Lower leg skin (tissue), 4 donors: Measurements from ENCODE around the gene UBE2E2. TPM values are rescaled to one million over a fixed set of nuclear protein-coding genes. Genes with fewer than 3 reads are reported as not detected.

Experiments used
- DNase-seq, 2 donors: peaks; one replicate each; pipeline ENCODE4 v3.0.0-alpha.2; 2019; ENCODE audit warnings: low spot score in 2 of 2
- H3K4me3 ChIP-seq: fragments of 200-600 bp; sonication (generic); 2 replicates; pipeline ENCODE4 v1.5.1; 2017; ENCODE audit warnings: mild to moderate bottlenecking, low read depth; ENCODE audit not compliant: poor library complexity, severe bottlenecking
- POLR2A ChIP-seq, 2 donors: fragments of 450-650 bp; IDR thresholded peaks; one replicate each; pipeline ENCODE4 v1.6.1; 2016 to 2017; ENCODE audit warnings: antibody characterized with exemption in 2 of 2, mild to moderate bottlenecking in 1 of 2, moderate library complexity in 1 of 2
- WGBS, 2 donors: methylation state at CpG; one replicate each; pipeline ENCODE4 v1.1.5; 2018; 5-methylcytosine and 5-hydroxymethylcytosine counted together
- intact Hi-C: fragments of 100-400 bp; cut with DNase I; formaldehyde crosslinking; loops from one replicate; pipeline ENCODE4 v1.15.0; 2023; ENCODE audit warnings: low total_unique reads
- total RNA-seq, 4 donors: library from RNA; depleted of rRNA; stranded (reverse); fragments of >200 nt; gene quantifications; one replicate each; pipeline ENCODE4 v1.1.0, GENCODE V29; 2016
- TF ChIP-seq, protein P1 (sequence below), 3 donors: fragments of 450-650 bp; IDR thresholded peaks; one replicate each; pipeline ENCODE4 v1.5.1; 2016; ENCODE audit warnings: antibody characterized with exemption in 3 of 3, mild to moderate bottlenecking in 3 of 3, moderate library complexity in 2 of 3

Gene UBE2E2
- total RNA-seq, 4 donors from 2014 or later = 20.0 to 54.7 (median 33.3) TPM

DNA sequence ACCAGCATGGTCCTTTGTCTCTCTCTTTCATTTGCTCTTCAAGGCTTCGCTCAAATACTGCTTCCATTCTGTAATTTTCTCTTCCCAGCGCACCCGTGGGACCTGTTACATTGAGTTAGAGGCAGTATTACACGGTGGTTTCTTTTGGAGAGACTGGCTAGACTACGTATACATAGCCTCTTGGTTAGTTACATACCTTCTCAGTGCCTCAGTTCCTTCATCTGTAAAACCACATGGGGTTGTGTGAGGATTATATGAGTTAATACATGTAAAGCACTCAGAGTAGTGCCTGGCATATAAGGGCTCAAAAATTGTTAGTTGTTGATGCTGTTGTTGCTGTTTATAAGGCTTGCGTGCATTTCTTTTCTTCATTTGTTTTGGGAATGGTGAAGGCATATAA lies 33.8 kb downstream of the UBE2E2 start:
- intact Hi-C loops = no loop called here
- no peak for TF ChIP-seq POLR2A (IDR thresholded peaks at IDR 0.05)
- TF ChIP-seq, protein P1, sequence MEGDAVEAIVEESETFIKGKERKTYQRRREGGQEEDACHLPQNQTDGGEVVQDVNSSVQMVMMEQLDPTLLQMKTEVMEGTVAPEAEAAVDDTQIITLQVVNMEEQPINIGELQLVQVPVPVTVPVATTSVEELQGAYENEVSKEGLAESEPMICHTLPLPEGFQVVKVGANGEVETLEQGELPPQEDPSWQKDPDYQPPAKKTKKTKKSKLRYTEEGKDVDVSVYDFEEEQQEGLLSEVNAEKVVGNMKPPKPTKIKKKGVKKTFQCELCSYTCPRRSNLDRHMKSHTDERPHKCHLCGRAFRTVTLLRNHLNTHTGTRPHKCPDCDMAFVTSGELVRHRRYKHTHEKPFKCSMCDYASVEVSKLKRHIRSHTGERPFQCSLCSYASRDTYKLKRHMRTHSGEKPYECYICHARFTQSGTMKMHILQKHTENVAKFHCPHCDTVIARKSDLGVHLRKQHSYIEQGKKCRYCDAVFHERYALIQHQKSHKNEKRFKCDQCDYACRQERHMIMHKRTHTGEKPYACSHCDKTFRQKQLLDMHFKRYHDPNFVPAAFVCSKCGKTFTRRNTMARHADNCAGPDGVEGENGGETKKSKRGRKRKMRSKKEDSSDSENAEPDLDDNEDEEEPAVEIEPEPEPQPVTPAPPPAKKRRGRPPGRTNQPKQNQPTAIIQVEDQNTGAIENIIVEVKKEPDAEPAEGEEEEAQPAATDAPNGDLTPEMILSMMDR (IDR thresholded peaks at IDR 0.05) = no peak
- no peak for DNase-seq
- WGBS, 2 donors = 94% methylated on average over 6 of the region's 6 CpGs
- no peak overlapping the region for H3K4me3 ChIP-seq

DNA sequence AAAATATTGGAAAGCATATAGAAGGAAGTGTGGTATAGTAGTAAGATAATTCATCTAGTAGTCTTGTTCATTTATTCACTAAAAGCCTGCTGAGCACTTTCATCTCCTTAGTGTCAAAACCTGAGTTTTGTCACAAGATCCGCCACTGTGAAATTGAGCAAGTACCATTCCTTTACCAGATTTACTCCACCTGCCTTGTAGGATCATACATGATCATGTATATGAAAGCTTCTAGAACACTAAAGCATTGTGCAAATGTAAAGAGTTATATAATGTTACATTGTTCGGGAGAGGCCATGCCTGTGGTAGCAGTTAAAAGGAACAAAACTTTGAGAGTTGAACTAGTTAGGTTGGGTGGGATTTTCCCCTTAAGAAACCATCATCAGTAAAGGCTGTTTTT lies 35.0 kb downstream of the UBE2E2 start:
- no peak overlapping the region for H3K4me3 ChIP-seq
- TF ChIP-seq POLR2A (IDR thresholded peaks at IDR 0.05) = no peak
- TF ChIP-seq, protein P1 (IDR thresholded peaks at IDR 0.05) = no peak
- intact Hi-C loops = no loop called here
- 88 to 97% methylated on average over 2 of the region's 2 CpGs for WGBS, 2 donors
- no peak for DNase-seq

DNA sequence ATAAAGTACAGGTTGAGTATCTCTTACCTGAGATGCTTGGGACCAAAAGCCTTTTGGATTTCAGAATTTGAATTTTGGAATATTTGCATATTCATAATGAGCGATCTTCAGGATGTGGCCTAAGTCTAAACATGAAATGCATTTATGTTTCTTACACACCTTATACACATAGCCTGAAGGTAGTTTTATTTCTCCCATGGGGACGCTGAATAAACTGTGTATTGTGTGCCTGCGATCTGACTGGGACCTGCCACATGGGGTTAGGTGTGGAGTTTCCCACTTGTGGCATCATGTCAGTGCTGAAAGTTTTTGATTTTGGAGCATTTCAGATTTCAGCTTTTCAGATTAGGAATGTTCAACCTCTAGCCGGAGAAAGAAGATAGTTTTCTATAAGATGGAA lies 35.5 kb downstream of the UBE2E2 start:
- WGBS, 2 donors = 87 to 88% methylated on average over 4 of the region's 4 CpGs
- DNase-seq = no peak
- intact Hi-C loops = no loop called here
- H3K4me3 ChIP-seq = no peak overlapping the region
- TF ChIP-seq, protein P1 (IDR thresholded peaks at IDR 0.05) = no peak
- no peak for TF ChIP-seq POLR2A (IDR thresholded peaks at IDR 0.05)

DNA sequence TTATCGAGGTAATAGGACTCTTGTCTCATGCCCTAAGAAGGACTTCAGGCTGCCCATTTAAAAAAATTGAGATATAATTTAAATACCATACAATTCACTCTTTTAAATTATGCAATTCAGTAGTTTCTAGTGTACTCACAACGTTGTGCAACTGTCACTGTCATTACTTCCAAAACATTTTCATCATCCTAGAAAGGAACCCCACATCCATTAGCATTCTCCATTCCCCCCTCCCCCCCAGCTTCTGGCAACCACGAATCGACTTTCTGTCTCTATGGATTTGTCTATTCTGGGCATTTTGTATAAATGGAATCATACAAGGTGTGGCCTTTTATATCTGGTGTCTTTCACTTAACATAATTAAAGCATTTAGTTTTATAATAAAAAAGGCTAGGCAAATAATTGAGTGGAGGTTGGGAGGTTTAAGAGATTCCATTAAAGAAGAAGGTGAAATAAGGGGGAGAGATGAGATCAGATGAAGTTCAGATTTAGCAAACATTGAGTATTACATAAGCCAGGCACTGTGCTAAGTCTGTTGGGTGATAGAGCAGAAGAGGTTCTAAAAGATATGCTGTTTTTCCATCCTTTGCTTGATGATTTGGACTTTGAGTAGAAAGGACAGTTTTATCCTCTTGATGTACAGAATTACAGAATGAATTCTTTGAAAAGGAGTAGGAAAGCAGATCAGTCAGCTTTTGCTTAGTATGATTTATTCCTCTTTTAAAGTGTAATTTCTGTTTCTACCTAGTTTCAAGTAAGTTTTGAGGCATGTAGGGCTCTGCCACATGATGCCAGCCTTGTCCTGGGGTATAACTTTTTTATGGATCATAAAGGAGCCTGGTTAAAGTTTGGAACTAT lies 36.3 kb downstream of the UBE2E2 start:
- peak in 1 of 2 donors; percentile 15 for DNase-seq
- no peak for TF ChIP-seq POLR2A (IDR thresholded peaks at IDR 0.05)
- WGBS, 2 donors = 59 to 65% methylated on average over 4 of the region's 4 CpGs
- intact Hi-C loops = no loop called here
- H3K4me3 ChIP-seq = no peak overlapping the region

DNA sequence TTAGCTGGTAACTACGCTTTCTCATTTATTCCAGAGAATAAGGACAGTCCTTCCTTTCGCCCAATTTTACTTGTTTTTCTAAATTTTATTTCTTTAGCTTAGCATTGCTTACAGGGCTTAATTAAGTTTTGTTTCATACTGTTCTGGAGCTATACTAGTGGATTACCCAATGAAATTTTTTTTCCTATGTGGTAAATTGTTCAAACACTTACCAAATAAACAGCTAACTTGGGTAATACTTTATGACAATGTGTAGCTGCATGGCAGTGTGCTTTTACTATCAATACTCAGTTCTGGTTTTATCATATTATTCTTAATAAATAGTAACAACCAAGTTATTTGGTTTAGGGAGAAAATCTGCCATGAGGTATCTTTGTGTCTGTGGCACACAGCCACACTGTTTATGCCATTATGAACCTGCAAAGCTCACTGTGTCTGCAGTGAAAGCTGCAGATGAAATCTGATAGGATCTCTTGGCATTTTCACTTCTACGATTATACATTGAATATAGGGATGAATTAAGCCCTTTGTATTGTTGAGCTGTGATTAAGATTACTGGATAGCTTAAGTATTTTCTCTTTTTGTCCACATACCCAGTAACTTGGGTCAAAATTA lies 37.2 kb downstream of the UBE2E2 start:
- TF ChIP-seq, protein P1 (IDR thresholded peaks at IDR 0.05) = no peak
- no peak for TF ChIP-seq POLR2A (IDR thresholded peaks at IDR 0.05)
- H3K4me3 ChIP-seq = no peak overlapping the region
- 81 to 82% methylated on average over 3 of the region's 3 CpGs for WGBS, 2 donors
- no peak for DNase-seq
- intact Hi-C loops = no loop called here

DNA sequence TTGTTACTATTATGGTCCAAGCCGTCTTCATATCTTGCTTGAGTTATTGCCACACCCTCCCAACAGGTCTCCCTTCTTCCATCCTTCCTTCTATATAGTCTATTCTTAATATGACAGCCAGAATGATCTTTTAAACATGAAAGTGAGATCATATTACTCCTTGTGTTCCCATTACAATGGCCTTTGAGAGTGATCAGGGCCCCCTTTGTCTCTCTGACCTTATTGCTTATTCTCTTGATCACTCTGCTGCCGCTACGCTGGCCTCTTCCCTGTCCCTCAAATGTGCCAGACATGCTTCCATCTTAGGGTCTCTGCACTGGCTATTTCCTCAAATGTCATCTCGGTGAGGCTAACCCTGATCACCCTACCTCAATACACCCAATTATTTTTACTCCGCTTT lies 38.1 kb downstream of the UBE2E2 start:
- WGBS, 2 donors = 96 to 99% methylated on average over 5 of the region's 5 CpGs
- TF ChIP-seq, protein P1 (IDR thresholded peaks at IDR 0.05) = no peak
- TF ChIP-seq POLR2A (IDR thresholded peaks at IDR 0.05) = no peak
- intact Hi-C loops = no loop called here
- H3K4me3 ChIP-seq = no peak overlapping the region
- no peak for DNase-seq
